Panc1 (cell line): ENCODE data around the gene GTF2H4. TPM values are rescaled to one million over a fixed set of nuclear protein-coding genes. Genes with fewer than 3 reads are reported as not detected.
A peak's percentile ranks its signal among the peaks of the same experiment; 100 is the strongest.

Experiments used
- ATAC-seq: fragments of 200-7000 bp; cut with Tn5 transposase; 2 replicates; pipeline ENCODE4 v1.9.1; 2020; ENCODE audit warnings: mild to moderate bottlenecking, moderate library complexity
- BruUV-seq: library from RNA; stranded (reverse); fragments of 400-500 nt; replicated peaks from 2 replicates; lab custom pipeline; 2021; lab: Mats Ljungman, UMichigan
- CTCF ChIA-PET: fragments of 300-600 bp; sonication (Branson Sonifier 250); formaldehyde crosslinking; loops from one replicate; lab custom pipeline; 2022; ENCODE audit warnings: antibody characterized with exemption; lab: Charles Lee
- POLR2A ChIA-PET: fragments of 300-600 bp; sonication (Branson Sonifier 250); formaldehyde crosslinking; loops from one replicate; lab custom pipeline; 2022; ENCODE audit warnings: antibody characterized with exemption; lab: Charles Lee
- DNase-seq: peaks from one replicate; pipeline ENCODE4 v3.0.0-alpha.2; 2010; ENCODE audit warnings: low read depth, low spot score
- H3K27ac ChIP-seq: 2 replicates; pipeline ENCODE4 v1.5.1; 2011; ENCODE audit warnings: mild to moderate bottlenecking, low read length, inconsistent platforms
- H3K27me3 ChIP-seq: fragments of 200-500 bp; sonication (Bioruptor generic); 2 replicates; pipeline ENCODE4 v1.6.0; 2014; ENCODE audit warnings: low read length, inconsistent platforms; ENCODE audit not compliant: control insufficient read depth, insufficient read depth
- H3K36me3 ChIP-seq: fragments of 200-500 bp; sonication (Bioruptor generic); 2 replicates; pipeline ENCODE4 v1.5.1; 2014; ENCODE audit warnings: inconsistent platforms, mild to moderate bottlenecking, low read length, moderate library complexity; ENCODE audit not compliant: control insufficient read depth, insufficient read depth
- H3K4me1 ChIP-seq: 2 replicates; pipeline ENCODE4 v1.5.1; 2011; ENCODE audit warnings: inconsistent platforms, mild to moderate bottlenecking, low read length, moderate library complexity; ENCODE audit not compliant: control insufficient read depth, insufficient read depth
- H3K4me3 ChIP-seq, 2 experiments: 2 replicates each; pipeline ENCODE4 v1.5.1; 2011 to 2012; ENCODE audit warnings: low read depth in 2 of 2, low read length in 2 of 2, mild to moderate bottlenecking in 2 of 2, inconsistent platforms in 1 of 2, moderate library complexity in 1 of 2
- H3K9me3 ChIP-seq: fragments of 200-500 bp; sonication (Bioruptor generic); 2 replicates; pipeline ENCODE4 v1.5.1; 2014; ENCODE audit warnings: low read depth, mild to moderate bottlenecking, inconsistent platforms, low read length, moderate library complexity; ENCODE audit not compliant: control insufficient read depth, insufficient read depth
- POLR2AphosphoS5 ChIP-seq: IDR thresholded peaks from 2 replicates; pipeline ENCODE4 v1.6.1; 2012; ENCODE audit warnings: mild to moderate bottlenecking, low read depth, low read length, moderate library complexity
- SIN3A ChIP-seq: IDR thresholded peaks from 2 replicates; pipeline ENCODE4 v1.6.1; 2012; ENCODE audit warnings: low read depth, mild to moderate bottlenecking, low read length, moderate library complexity, borderline replicate concordance; ENCODE audit not compliant: insufficient read depth
- TCF7L2 ChIP-seq: IDR thresholded peaks from 2 replicates; pipeline ENCODE4 v1.6.1; 2011; ENCODE audit warnings: mild to moderate bottlenecking, low read depth, low read length, inconsistent platforms
- in situ Hi-C: cut with HindIII; loops from 2 replicates; pipeline ENCODE4 v1.10.0; 2016; ENCODE audit warnings: low sequenced_read_pairs, low pct_unique_long_range_greater_than_20kb
- intact Hi-C: fragments of 100-400 bp; cut with micrococcal nuclease; formaldehyde crosslinking; loops from one replicate; pipeline ENCODE4 v1.10.0; 2022; ENCODE audit not compliant: unreplicated experiment
- total RNA-seq: library from RNA; stranded (reverse); gene quantifications from one replicate; pipeline ENCODE4 v1.2.1, GENCODE V29; 2021; ENCODE audit not compliant: unreplicated experiment
- TF ChIP-seq, protein P1 (sequence below), 2 experiments: IDR thresholded peaks; 2 replicates each; pipeline ENCODE4 v1.6.1; 2011 to 2012; ENCODE audit warnings: low read depth in 2 of 2, control low read depth in 1 of 2, low read length in 1 of 2, mild to moderate bottlenecking in 1 of 2, moderate library complexity in 1 of 2; ENCODE audit not compliant: insufficient read depth in 1 of 2
- TF ChIP-seq, protein P2 (sequence below): fragments of 450-650 bp; IDR thresholded peaks from 2 replicates; pipeline ENCODE4 v1.5.1; 2017; ENCODE audit warnings: mild to moderate bottlenecking

Gene GTF2H4
- total RNA-seq, 1 experiment from 2014 or later, result 27.5 TPM

DNA sequence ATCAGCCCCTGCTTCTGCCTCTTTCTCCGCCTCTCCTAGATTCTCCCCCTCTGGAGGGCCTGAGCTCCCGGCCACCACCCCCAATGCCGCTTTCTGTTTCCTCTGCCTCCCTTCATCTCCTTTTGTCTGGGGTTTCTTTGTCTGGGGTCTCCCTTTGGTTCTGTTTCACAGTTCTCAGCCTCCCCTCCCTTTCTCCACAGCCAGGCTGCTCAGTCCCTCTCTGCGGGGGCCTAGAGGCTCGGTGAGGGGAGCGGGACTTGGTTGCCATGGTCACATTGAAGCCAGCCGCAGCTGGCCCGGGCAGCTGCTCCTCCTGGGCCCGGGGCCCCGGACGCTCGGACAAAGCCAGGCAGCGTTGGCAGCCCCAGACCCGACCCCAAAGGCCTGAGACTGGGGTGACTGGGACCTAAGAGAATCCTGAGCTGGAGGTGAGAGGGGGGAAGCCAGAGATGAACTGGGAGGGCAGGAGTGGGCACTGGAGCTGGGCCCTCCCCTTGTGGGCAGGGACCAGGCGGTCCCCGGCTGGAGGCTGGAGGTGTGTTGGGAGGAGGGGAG is 27.2 kb upstream of the GTF2H4 start:
- ChIA-PET CTCF (interaction anchor here (0.6 kb wide), 1 partner anchor 104 kb away, joined by 3 read pairs; no protein-coding TSS in a partner anchor), POLR2A (no interaction called here)
- no peaks in the 10 kb centered on the region for H3K27me3 ChIP-seq
- in situ Hi-C loops (no loop called here), intact Hi-C loops (no loop called here)
- no peaks in the 10 kb centered on the region for H3K9me3 ChIP-seq
- peaks cover 42% of the 10 kb centered on the region for H3K4me1 ChIP-seq
- H3K36me3 ChIP-seq, result no peaks in the 10 kb centered on the region
- BruUV-seq, result no TSS peak
- no peak for DNase-seq
- ATAC-seq, result no peak
- H3K4me3 ChIP-seq, result no peak overlapping the region
- H3K27ac ChIP-seq, result no peak overlapping the region; the same call in 1 of the 2 replicates
- TF ChIP-seq POLR2AphosphoS5, result no peak
- no peak for TF ChIP-seq SIN3A
- TF ChIP-seq TCF7L2, result no peak
- TF ChIP-seq, protein P1, sequence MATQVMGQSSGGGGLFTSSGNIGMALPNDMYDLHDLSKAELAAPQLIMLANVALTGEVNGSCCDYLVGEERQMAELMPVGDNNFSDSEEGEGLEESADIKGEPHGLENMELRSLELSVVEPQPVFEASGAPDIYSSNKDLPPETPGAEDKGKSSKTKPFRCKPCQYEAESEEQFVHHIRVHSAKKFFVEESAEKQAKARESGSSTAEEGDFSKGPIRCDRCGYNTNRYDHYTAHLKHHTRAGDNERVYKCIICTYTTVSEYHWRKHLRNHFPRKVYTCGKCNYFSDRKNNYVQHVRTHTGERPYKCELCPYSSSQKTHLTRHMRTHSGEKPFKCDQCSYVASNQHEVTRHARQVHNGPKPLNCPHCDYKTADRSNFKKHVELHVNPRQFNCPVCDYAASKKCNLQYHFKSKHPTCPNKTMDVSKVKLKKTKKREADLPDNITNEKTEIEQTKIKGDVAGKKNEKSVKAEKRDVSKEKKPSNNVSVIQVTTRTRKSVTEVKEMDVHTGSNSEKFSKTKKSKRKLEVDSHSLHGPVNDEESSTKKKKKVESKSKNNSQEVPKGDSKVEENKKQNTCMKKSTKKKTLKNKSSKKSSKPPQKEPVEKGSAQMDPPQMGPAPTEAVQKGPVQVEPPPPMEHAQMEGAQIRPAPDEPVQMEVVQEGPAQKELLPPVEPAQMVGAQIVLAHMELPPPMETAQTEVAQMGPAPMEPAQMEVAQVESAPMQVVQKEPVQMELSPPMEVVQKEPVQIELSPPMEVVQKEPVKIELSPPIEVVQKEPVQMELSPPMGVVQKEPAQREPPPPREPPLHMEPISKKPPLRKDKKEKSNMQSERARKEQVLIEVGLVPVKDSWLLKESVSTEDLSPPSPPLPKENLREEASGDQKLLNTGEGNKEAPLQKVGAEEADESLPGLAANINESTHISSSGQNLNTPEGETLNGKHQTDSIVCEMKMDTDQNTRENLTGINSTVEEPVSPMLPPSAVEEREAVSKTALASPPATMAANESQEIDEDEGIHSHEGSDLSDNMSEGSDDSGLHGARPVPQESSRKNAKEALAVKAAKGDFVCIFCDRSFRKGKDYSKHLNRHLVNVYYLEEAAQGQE (IDR thresholded peaks at IDR 0.05; ENCODE audit: insufficient read depth in 1 of 2, low read depth in 2 of 2, low read length in 1 of 2), result no peak

DNA sequence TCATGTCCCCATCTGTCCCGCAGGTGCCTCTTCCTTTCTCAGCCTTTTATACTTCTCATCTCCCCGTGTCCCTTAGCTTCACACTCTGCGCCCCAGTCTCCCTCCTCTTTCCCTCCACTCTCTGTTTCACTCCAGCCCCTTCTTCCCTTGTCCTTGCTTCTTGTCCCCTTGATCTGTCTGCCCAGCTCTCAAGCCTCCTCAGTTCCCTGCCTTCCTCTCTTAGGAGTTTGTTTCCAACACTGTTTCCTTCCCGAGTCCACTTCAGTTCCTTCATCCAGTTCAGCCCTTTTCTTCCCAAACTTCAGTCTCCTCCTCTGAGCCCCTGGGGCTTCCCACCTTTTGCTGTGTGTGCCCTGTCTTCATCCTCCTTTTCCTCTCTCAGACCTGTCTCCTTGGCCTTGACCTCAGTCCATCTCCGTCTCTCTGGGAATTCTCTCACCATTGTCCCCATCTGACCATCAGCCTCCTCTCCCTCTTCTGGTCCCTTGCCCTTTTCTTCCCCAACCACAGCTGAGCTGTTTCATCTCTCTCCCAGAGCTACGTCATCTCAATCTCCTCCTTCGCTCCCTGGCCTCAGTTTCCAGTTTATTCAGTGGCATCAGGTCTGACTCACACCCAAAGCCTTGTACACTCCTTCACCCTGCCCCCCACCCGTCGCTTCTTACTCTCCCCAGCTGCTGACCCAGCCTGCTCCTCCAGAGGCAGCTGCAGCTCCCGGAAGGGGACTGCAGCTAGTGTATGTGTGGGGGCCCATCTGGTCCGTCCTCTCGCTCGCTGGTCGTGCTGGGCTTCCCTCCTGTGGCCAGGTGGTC is 26.4 kb upstream of the GTF2H4 start:
- TF ChIP-seq TCF7L2, result no peak
- TF ChIP-seq POLR2AphosphoS5, result no peak
- no peak for TF ChIP-seq SIN3A
- TF ChIP-seq, protein P1 (IDR thresholded peaks at IDR 0.05; ENCODE audit: insufficient read depth in 1 of 2, low read depth in 2 of 2, low read length in 1 of 2), result no peak
- TF ChIP-seq, protein P2, sequence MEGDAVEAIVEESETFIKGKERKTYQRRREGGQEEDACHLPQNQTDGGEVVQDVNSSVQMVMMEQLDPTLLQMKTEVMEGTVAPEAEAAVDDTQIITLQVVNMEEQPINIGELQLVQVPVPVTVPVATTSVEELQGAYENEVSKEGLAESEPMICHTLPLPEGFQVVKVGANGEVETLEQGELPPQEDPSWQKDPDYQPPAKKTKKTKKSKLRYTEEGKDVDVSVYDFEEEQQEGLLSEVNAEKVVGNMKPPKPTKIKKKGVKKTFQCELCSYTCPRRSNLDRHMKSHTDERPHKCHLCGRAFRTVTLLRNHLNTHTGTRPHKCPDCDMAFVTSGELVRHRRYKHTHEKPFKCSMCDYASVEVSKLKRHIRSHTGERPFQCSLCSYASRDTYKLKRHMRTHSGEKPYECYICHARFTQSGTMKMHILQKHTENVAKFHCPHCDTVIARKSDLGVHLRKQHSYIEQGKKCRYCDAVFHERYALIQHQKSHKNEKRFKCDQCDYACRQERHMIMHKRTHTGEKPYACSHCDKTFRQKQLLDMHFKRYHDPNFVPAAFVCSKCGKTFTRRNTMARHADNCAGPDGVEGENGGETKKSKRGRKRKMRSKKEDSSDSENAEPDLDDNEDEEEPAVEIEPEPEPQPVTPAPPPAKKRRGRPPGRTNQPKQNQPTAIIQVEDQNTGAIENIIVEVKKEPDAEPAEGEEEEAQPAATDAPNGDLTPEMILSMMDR, result no peak
- H3K27me3 ChIP-seq, result no peaks in the 10 kb centered on the region
- H3K27ac ChIP-seq, result peak overlapping the region; percentile 55
- ATAC-seq, result no peak
- H3K36me3 ChIP-seq, result no peaks in the 10 kb centered on the region
- H3K4me1 ChIP-seq, result peaks cover 45% of the 10 kb centered on the region
- no peaks in the 10 kb centered on the region for H3K9me3 ChIP-seq
- ChIA-PET CTCF (interaction anchor here (0.5 to 1.3 kb wide), 3 partner anchors 12 to 154 kb away, joined by 3 to 4 read pairs (median 4); no protein-coding TSS in a partner anchor), POLR2A (interaction anchor here (0.8 kb wide), 1 partner anchor 32 kb away, joined by 4 read pairs; the partner anchor contains the start of gene VARS2)
- H3K4me3 ChIP-seq, result no peak overlapping the region
- in situ Hi-C loops, result no loop called here
- DNase-seq, result no peak
- no TSS peak for BruUV-seq
- intact Hi-C loops, result no loop called here
